Thyroid gland (tissue), 4 donors: ENCODE results near the gene TRPV3. TPM values are rescaled to one million over a fixed set of nuclear protein-coding genes. Genes with fewer than 3 reads are reported as not detected.

Experiments
- DNase-seq, 2 donors: peaks; one replicate each; pipeline ENCODE4 v3.0.0-alpha.2; 2019
- H3K27ac ChIP-seq, 3 donors: fragments of 200-600 bp; sonication (generic); 1 replicate in 2 of 3; 2 replicates in 1 of 3; pipeline ENCODE4 v1.5.1; 2016 to 2019; ENCODE audit warnings: mild to moderate bottlenecking in 1 of 3, moderate library complexity in 1 of 3
- H3K27me3 ChIP-seq: fragments of 200-600 bp; sonication (generic); one replicate; pipeline ENCODE4 v1.5.1; 2019
- H3K36me3 ChIP-seq, 2 donors: fragments of 200-600 bp; sonication (generic); one replicate each; pipeline ENCODE4 v1.5.1; 2016 to 2019
- H3K4me1 ChIP-seq, 2 donors: fragments of 200-600 bp; sonication (generic); one replicate each; pipeline ENCODE4 v1.5.1; 2017 to 2019
- H3K4me3 ChIP-seq, 3 donors: fragments of 200-600 bp; sonication (generic); replicated peaks in 1 of 3; 1 replicate in 2 of 3; 2 replicates in 1 of 3; pipeline ENCODE4 v1.5.1; 2016; ENCODE audit warnings: mild to moderate bottlenecking in 1 of 3
- H3K9me3 ChIP-seq: fragments of 200-600 bp; sonication (generic); one replicate; pipeline ENCODE4 v1.5.1; 2017
- CTCF ChIP-seq, 6 experiments: fragments of 200-600 bp in 3 of 6; fragments of 450-650 bp in 3 of 6; sonication (generic) in 3 of 6; IDR thresholded peaks; one replicate each; pipeline ENCODE4 v1.5.1; 2016 to 2019; ENCODE audit warnings: antibody characterized with exemption in 6 of 6, mild to moderate bottlenecking in 2 of 6, inconsistent platforms in 1 of 6, moderate library complexity in 1 of 6
- POLR2A ChIP-seq, 2 donors: fragments of 450-650 bp; IDR thresholded peaks; one replicate each; pipeline ENCODE4 v1.6.1; 2017; ENCODE audit warnings: antibody characterized with exemption in 2 of 2, mild to moderate bottlenecking in 2 of 2, moderate library complexity in 1 of 2
- WGBS, 2 donors: methylation state at CpG; one replicate each; pipeline ENCODE4 v1.1.5; 2017; 5-methylcytosine and 5-hydroxymethylcytosine counted together
- intact Hi-C: fragments of 100-400 bp; cut with DNase I; formaldehyde crosslinking; loops from one replicate; pipeline ENCODE4 v1.15.1; 2023
- total RNA-seq, 4 donors: library from RNA; depleted of rRNA; stranded (reverse); fragments of >200 nt; gene quantifications; one replicate each; pipeline ENCODE4 v1.2.3, GENCODE V29; 2016

The TRPV3 gene
- total RNA-seq, 4 donors from 2014 or later, result 0.11 to 1.2 (median 1.0) TPM

- no peaks in the 10 kb centered on the region for H3K36me3 ChIP-seq
- H3K4me1 ChIP-seq, result peaks cover 0 to 6% of the 10 kb centered on the region in 2 donors
- WGBS, 2 donors, result 88 to 90% methylated on average over 7 to 9 of the region's 9 CpGs
- TF ChIP-seq POLR2A (IDR thresholded peaks at IDR 0.05) (no peak), CTCF (IDR thresholded peaks at IDR 0.05) (no peak)
- intact Hi-C loops, result no loop called here
- no peak overlapping the region for H3K4me3 ChIP-seq
- no peak for DNase-seq
- H3K27me3 ChIP-seq, result no peaks in the 10 kb centered on the region
- no peak overlapping the region for H3K27ac ChIP-seq
- no peaks in the 10 kb centered on the region for H3K9me3 ChIP-seq
These were observed 1.6 kb upstream of the TRPV3 start for GRCh38 chr17:3559270-3559645.

GRCh38 chr17:3558603-3559269 lies 1.1 kb upstream of the TRPV3 start:
- WGBS, 2 donors, result 70 to 76% methylated on average over 14 to 25 of the region's 25 CpGs
- TF ChIP-seq POLR2A (IDR thresholded peaks at IDR 0.05) (no peak), CTCF (IDR thresholded peaks at IDR 0.05) (no peak)
- intact Hi-C loops, result no loop called here
- Histone ChIP-seq H3K27ac (no peak overlapping the region), H3K4me3 (no peak overlapping the region), H3K27me3 (no peaks in the 10 kb centered on the region), H3K4me1 (peaks cover 0 to 6% of the 10 kb centered on the region in 2 donors), H3K9me3 (no peaks in the 10 kb centered on the region), H3K36me3 (no peaks in the 10 kb centered on the region)
- no peak for DNase-seq

GRCh38 chr17:3556916-3557767 lies 470 bp downstream of the TRPV3 start:
- TF ChIP-seq CTCF (IDR thresholded peaks at IDR 0.05), result no peak
- no peak for TF ChIP-seq POLR2A (IDR thresholded peaks at IDR 0.05)
- H3K4me3 ChIP-seq, result no peak overlapping the region
- no peak for DNase-seq
- H3K36me3 ChIP-seq, result no peaks in the 10 kb centered on the region
- no peaks in the 10 kb centered on the region for H3K9me3 ChIP-seq
- no peaks in the 10 kb centered on the region for H3K4me1 ChIP-seq
- no peak overlapping the region for H3K27ac ChIP-seq
- H3K27me3 ChIP-seq, result no peaks in the 10 kb centered on the region
- 40 to 52% methylated on average over 8 to 10 of the region's 15 CpGs for WGBS, 2 donors
- intact Hi-C loops, result no loop called here

GRCh38 chr17:3556239-3556915 lies 1.2 kb downstream of the TRPV3 start:
- Histone ChIP-seq H3K4me3 (no peak overlapping the region), H3K27me3 (no peaks in the 10 kb centered on the region), H3K27ac (no peak overlapping the region), H3K4me1 (no peaks in the 10 kb centered on the region), H3K9me3 (no peaks in the 10 kb centered on the region), H3K36me3 (no peaks in the 10 kb centered on the region)
- TF ChIP-seq POLR2A (IDR thresholded peaks at IDR 0.05) (no peak), CTCF (IDR thresholded peaks at IDR 0.05) (no peak)
- no peak for DNase-seq
- 86 to 94% methylated on average over 13 to 19 of the region's 19 CpGs for WGBS, 2 donors
- intact Hi-C loops, result no loop called here
